AG04449 (cell line): ENCODE data around the gene PDLIM3.

Experiments
- CTCF ChIA-PET: fragments of 350-600 bp; formaldehyde crosslinking; extraction: SDS; loops from one replicate; lab custom pipeline; 2021; ENCODE audit warnings: antibody characterized with exemption; lab: Yijun Ruan, JAX
- POLR2A ChIA-PET: fragments of 400-600, 350-600 bp; formaldehyde crosslinking; extraction: SDS; loops from one replicate; lab custom pipeline; 2020; ENCODE audit warnings: antibody characterized with exemption, inconsistent platforms; lab: Yijun Ruan, JAX
- DNase-seq: peaks from one replicate; pipeline ENCODE4 v3.0.0-alpha.2; 2010; ENCODE audit warnings: low read depth, low spot score
- H3K4me3 ChIP-seq: 2 replicates; pipeline ENCODE4 v1.5.1; 2011; ENCODE audit warnings: low read depth, mild to moderate bottlenecking, control low read depth, low read length
- TF ChIP-seq, protein P1 (sequence below): IDR thresholded peaks from one replicate; pipeline ENCODE4 v1.5.1; 2011; ENCODE audit warnings: mild to moderate bottlenecking, moderate library complexity, low read length, control low read depth, inconsistent platforms; ENCODE audit not compliant: insufficient read depth; ENCODE audit errors: missing control alignments

PDLIM3 gene

DNA sequence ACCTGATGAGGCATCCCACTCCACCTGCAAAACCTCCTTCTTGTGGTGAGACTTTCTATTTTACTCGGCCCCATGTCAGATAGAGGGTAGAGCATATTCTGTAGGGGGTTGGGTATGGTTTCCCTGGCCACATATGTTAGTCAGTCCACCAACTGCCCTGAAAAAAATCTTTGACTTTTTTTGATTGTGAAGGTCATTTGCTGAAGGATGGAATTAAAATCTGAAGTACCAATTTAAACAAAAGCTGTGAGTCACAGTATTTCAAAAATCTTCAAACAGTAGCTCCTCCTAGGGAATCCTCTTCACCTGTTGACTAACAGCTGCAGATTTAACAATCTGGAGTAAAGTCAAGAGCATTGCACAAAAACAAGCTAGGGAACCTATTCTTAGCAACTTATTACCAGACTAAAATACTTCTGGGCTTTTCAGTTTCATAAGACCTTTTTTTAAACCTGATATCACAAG is 55.8 kb downstream of the PDLIM3 start:
- POLR2A ChIA-PET = no interaction called here
- no peak overlapping the region for H3K4me3 ChIP-seq
- TF ChIP-seq, protein P1, sequence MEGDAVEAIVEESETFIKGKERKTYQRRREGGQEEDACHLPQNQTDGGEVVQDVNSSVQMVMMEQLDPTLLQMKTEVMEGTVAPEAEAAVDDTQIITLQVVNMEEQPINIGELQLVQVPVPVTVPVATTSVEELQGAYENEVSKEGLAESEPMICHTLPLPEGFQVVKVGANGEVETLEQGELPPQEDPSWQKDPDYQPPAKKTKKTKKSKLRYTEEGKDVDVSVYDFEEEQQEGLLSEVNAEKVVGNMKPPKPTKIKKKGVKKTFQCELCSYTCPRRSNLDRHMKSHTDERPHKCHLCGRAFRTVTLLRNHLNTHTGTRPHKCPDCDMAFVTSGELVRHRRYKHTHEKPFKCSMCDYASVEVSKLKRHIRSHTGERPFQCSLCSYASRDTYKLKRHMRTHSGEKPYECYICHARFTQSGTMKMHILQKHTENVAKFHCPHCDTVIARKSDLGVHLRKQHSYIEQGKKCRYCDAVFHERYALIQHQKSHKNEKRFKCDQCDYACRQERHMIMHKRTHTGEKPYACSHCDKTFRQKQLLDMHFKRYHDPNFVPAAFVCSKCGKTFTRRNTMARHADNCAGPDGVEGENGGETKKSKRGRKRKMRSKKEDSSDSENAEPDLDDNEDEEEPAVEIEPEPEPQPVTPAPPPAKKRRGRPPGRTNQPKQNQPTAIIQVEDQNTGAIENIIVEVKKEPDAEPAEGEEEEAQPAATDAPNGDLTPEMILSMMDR = no peak
- CTCF ChIA-PET = interaction anchor here (1.2 kb wide), 1 partner anchor 558 kb away, joined by 3 read pairs; no protein-coding TSS in a partner anchor
- DNase-seq = no peak

DNA sequence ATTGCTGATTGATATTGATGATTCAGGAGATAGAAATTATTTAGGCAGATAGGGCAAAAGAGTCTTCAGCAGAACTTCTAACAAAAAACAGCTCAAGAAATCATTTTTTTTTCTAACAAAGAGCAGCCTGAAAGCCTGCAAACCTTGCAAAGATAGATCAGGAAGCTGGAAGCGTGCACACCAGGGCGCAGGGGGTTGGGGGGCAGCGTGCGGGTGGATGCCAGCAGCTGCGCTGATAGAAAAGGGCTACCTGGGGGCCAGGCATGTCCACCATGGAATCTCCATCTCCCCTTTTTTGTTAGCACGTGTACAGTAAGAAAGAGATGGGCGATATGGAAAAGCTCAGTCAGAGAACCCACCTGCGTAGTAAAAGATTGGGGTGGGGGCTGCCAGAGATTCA is 62.1 kb downstream of the PDLIM3 start:
- ChIA-PET POLR2A (no interaction called here), CTCF (interaction anchor here (0.8 to 2.6 kb wide), 6 partner anchors 15 to 565 kb away, joined by 3 to 12 read pairs (median 4); partner anchors contain the start of gene SNX25)
- TF ChIP-seq, protein P1 = no peak
- H3K4me3 ChIP-seq = no peak overlapping the region
- no peak for DNase-seq

DNA sequence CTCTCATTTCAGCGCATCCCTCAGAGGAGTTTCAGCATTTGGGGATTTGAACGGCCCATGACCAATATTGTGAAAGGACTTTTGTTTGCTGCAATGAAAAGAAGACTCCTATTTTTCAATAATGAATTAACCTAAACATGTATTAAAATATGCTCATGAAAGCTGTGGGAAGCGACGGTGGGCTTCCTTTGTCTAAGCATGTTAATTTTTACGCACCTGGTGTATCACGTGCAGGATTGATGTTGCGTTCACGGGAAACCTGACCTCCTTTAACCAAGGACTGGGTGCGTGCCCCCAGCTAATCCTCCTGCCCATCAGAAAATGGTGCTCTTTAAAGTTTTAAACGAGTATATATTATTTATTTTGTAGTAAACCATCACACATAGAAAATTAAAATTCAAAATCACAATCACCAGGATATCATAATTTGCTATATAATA is 63.2 kb downstream of the PDLIM3 start:
- H3K4me3 ChIP-seq = peak overlapping the region; percentile 72
- POLR2A ChIA-PET = no interaction called here
- TF ChIP-seq, protein P1 = no peak
- DNase-seq = no peak
- CTCF ChIA-PET = interaction anchor here (0.5 to 2.6 kb wide), 12 partner anchors 10 to 566 kb away, joined by 3 to 16 read pairs (median 3); no protein-coding TSS in a partner anchor

DNA sequence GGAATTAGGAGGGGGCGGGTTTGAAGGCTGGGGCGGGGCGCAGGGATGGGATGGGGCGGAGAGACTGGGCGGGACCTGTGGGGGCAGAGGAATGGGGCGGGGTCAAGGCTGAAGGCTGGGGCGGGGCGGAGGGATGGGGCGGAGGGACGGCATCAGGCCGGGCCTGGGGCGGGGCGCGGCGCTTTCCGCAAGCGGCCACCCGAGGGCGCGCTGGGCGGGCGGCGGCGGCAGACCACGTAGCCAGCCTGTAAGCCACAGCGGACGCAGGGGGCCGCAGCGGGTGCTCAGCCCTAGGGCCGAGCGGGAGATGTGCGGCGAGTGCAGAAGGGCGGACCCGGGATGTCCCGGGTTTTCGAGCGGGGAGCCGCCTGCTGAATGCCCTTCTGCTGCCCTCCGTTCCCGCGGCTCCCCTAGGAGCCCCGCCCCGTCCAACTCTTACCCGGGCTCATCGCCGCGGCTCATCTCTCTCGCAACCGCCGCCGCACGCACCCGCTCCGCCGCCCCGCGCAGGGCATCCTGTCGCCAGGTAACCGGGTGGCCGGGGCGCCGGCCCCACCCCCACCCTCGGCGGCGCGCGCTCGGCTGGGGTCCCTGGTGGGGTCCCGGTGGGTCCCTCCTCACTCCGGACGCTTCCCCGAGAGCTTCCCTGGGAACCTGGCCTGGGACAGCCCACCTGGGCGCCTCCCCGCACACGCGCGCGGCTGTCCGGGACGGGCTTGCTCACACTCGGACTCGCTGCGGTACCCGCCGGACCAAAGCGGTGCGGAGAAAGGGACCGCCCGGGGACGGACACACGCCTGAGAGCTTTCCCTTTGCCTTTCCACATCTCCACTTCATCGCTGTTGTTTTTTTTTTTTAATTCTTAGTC is 63.8 kb downstream of the PDLIM3 start, which contains the start of gene CCDC110:
TSS of gene CCDC110 (minus strand) at position 499 of the 868 bp plus-strand sequence. CDS start at position 449, 50 bp downstream.
- ChIA-PET CTCF (interaction anchor here (0.9 to 2.6 kb wide), 10 partner anchors 11 to 566 kb away, joined by 3 to 16 read pairs (median 4); no protein-coding TSS in a partner anchor), POLR2A (no interaction called here)

DNA sequence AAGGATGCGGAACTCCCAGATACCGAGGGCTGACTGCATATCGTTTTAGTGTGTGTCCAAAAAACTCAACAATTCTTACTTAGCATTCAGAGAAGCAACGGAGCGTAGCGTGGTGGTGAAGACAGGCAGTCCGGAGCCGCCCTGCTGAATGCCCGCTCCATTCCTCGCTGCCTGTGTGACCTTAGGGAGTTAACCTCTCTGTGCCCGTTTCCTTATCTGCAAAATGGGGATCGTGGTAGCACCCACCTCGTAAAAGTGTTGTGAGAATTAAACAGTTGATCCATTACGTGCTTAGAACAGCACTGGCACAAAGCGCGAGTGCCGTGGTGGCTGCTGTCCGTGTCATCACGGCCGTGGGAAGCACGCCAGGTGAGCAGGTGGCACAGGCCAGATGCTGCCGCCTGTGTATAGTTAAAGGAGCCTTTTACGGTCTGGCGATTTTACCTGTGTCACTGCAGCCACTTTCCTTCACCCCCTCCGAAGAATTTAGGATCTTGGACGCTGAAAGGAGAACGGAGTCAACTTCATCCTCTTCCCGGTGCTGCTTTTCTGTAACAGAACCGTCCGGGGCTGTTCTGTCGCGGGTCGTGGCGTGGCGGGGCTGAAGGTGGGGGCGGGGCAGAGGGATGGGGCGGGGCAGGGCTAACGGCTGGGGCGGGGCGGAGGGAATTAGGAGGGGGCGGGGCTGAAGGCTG is 64.7 kb downstream of the PDLIM3 start:
- TF ChIP-seq, protein P1 = no peak
- DNase-seq = no peak
- H3K4me3 ChIP-seq = peak overlapping the region; percentile 69
- ChIA-PET POLR2A (no interaction called here), CTCF (no interaction called here)

More for the DNA sequence above, 63.8 kb downstream of the PDLIM3 start, which contains the start of gene CCDC110:
- peak; percentile 64 for DNase-seq
- peak within 1 kb of the TSS; percentile 72 for H3K4me3 ChIP-seq
- TF ChIP-seq, protein P1 = peak; percentile 69
